ENCODE measurements around the gene FASTKD2. TPM values are rescaled to one million over a fixed set of nuclear protein-coding genes. Genes with fewer than 3 reads are reported as not detected.

FASTKD2 gene
- total RNA-seq, 1 experiment from 2014 or later = 33.5 TPM

DNA sequence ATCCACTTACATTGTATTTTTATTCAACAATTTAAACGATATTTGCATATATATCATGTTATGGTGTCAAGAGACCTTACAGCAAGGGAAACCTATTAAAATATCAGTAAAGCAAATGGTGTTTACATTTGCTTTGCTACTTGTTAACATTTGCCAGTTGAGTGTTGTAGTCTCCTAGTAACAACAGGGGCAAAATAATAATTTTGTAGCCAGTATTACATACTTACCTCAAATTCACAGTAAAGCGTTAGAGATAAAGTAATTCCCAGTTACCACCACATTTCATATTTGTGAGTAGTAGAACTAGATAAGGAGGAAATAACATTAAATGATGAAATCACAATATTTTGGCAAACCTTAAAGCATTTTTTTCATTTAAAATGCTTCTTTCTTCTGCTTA is 71.3 kb downstream of the FASTKD2 start:
- DNase-seq (ENCODE audit: low read depth) = no peak

DNA sequence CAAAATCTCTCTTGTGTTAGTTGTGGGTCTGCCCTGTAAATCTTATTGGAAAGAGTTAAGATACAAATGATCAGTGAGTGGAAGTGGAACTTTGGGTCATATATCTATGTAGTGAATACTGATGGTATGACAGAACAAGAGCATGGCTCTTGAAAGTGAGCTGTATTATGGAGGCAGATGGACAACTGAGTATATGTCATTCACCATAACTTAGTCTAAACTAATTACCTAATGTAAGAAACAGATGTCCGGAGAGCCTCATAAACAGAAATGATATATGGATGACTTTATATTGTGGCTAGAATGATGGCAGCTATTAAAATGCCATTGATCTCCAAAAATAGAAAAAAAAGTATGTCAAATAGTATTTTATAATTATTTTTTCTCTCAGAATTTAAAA is 72.4 kb downstream of the FASTKD2 start:
- no peak for DNase-seq (ENCODE audit: low read depth)

DNA sequence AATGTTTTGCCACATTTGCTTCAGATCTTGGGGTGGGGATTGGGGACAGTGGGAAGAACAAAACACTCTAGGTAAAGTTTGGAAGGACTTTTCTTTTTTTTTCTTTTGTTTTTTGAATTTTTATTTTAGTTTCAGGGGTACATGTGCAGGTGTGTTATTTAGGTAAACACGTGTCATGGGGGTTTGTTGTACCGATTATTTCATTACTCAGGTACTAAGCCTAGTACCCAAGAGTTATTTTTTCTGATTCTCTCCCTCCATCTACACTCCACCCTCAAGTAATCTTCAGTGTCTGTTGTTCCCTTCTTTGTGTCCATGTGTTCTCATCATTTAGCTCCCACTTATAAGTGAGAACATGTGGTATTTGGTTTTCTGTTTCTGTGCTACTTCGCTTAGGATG is 73.3 kb downstream of the FASTKD2 start:
- no peak for DNase-seq (ENCODE audit: low read depth)

DNA sequence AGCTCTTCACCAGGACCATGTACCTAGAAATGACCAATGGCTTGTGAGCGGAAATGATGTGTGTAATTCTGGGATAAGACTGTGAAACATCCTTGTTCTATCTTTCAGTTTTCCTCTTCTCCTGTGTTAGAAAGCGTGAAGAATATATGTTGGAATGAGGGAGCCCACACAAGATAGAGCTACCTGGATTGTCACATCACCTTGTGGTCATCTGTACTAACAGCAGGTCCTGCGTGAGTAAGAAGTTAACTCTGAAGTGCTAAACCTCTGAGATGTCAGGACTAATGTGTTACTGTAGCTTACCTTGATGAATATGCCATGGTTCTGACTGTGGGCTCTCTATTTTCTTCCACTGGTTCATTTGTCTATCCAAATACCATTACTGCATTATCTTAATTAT is 75.6 kb downstream of the FASTKD2 start:
- DNase-seq (ENCODE audit: low read depth) = no peak

Other genes with a start within 250 kb of the FASTKD2 start
- not detected in 2 replicates for gene FAM237A, start 123.1 kb upstream of the FASTKD2 start, total RNA-seq (2014; rRNA removed; shearing (Covaris generic))
- not detected in 2 replicates for gene DYTN, start 47.2 kb upstream of the FASTKD2 start, total RNA-seq (2014; rRNA removed; shearing (Covaris generic))
- 1.0 and 1.2 TPM in 2 replicates for gene MDH1B, start 278 bp upstream of the FASTKD2 start, total RNA-seq (2014; rRNA removed; shearing (Covaris generic))
- gene CPO, start 173.9 kb downstream of the FASTKD2 start, total RNA-seq (2014; rRNA removed; shearing (Covaris generic)) = not detected in 2 replicates

All from M059J (cell line).